ENCODE data around the gene TRPV5. TPM values are rescaled to one million over a fixed set of nuclear protein-coding genes. Genes with fewer than 3 reads are reported as not detected.

The TRPV5 gene
- total and polyA plus RNA-seq, 2 donors (not counting 3 experiments of a cell fraction or from before 2014, with no cell fraction given) = not detected

GRCh38 chr7:142894112-142894984 is 39.2 kb downstream of the TRPV5 start:
- no peaks in the 10 kb centered on the region for H3K79me2 ChIP-seq (ENCODE audit: control insufficient read depth, insufficient read depth, low read length)
- TF ChIP-seq CTCF (IDR thresholded peaks at IDR 0.05; ENCODE audit: extremely low read depth in 1 of 2, insufficient read depth in 1 of 2, low read depth in 1 of 2, low read length in 2 of 2) = no peak
- TF ChIP-seq POLR2A (IDR thresholded peaks at IDR 0.05; ENCODE audit: low read depth, low read length) = no peak
- H3K9me1 ChIP-seq (replicated peaks; ENCODE audit: control insufficient read depth, extremely low read depth, insufficient read depth, low read length) = no peaks in the 10 kb centered on the region
- no peaks in the 10 kb centered on the region for H3K9me3 ChIP-seq (replicated peaks; ENCODE audit: control insufficient read depth, insufficient read depth, low read length)
- ChIA-PET CTCF (interaction anchor here (1.0 to 1.4 kb wide), 4 partner anchors 9 to 321 kb away, joined by 3 to 10 read pairs (median 4); no protein-coding TSS in a partner anchor), POLR2A (no interaction called here)
- H2AFZ ChIP-seq (ENCODE audit: low read depth, low read length) = no peak overlapping the region
- DNase-seq (ENCODE audit: low read depth, low spot score) (no peak), FAIRE-seq (no peak)
- H3K4me2 ChIP-seq (ENCODE audit: insufficient read depth, low read length) = no peak overlapping the region
- no peak overlapping the region for H3K9ac ChIP-seq (replicated peaks; ENCODE audit: extremely low read depth, insufficient read depth, low read length)
- no peak overlapping the region for H3K27ac ChIP-seq (ENCODE audit: insufficient read depth, low read depth, low read length)
- BruUV-seq (replicated peaks) = no TSS peak
- H3K4me1 ChIP-seq (ENCODE audit: control insufficient read depth, extremely low read depth, insufficient read depth, low read length) = no peaks in the 10 kb centered on the region
- H3K4me3 ChIP-seq (replicated peaks in 1 of 3; ENCODE audit: insufficient read depth in 1 of 3, low read depth in 1 of 3, low read length in 3 of 3) = no peak overlapping the region
- no peaks in the 10 kb centered on the region for H4K20me1 ChIP-seq (replicated peaks; ENCODE audit: control insufficient read depth, extremely low read depth, insufficient read depth, low read length)
- intact Hi-C loops (cut with micrococcal nuclease) = no loop called here
- H3K36me3 ChIP-seq (ENCODE audit: control insufficient read depth in 2 of 2, extremely low read depth in 1 of 2, insufficient read depth in 2 of 2, low read length in 2 of 2) = no peaks in the 10 kb centered on the region
- dilution Hi-C loops (cut with MboI; ENCODE audit: extremely low pct_ligation_motif_present, low sequenced_read_pairs) = no loop called here
- H3K27me3 ChIP-seq (ENCODE audit: control insufficient read depth in 2 of 2, insufficient read depth in 2 of 2, low read length in 2 of 2) = peaks cover 0 to 2% of the 10 kb centered on the region in 2 experiments

GRCh38 chr7:142892951-142893350 is 40.6 kb downstream of the TRPV5 start:
- Histone ChIP-seq H3K27ac (ENCODE audit: insufficient read depth, low read depth, low read length) (no peak overlapping the region), H3K9me3 (replicated peaks; ENCODE audit: control insufficient read depth, insufficient read depth, low read length) (no peaks in the 10 kb centered on the region), H3K27me3 (ENCODE audit: control insufficient read depth in 2 of 2, insufficient read depth in 2 of 2, low read length in 2 of 2) (peaks cover 0 to 2% of the 10 kb centered on the region in 2 experiments), H3K4me1 (ENCODE audit: control insufficient read depth, extremely low read depth, insufficient read depth, low read length) (no peaks in the 10 kb centered on the region), H2AFZ (ENCODE audit: low read depth, low read length) (no peak overlapping the region), H3K36me3 (ENCODE audit: control insufficient read depth in 2 of 2, extremely low read depth in 1 of 2, insufficient read depth in 2 of 2, low read length in 2 of 2) (no peaks in the 10 kb centered on the region), H3K9me1 (replicated peaks; ENCODE audit: control insufficient read depth, extremely low read depth, insufficient read depth, low read length) (no peaks in the 10 kb centered on the region), H4K20me1 (replicated peaks; ENCODE audit: control insufficient read depth, extremely low read depth, insufficient read depth, low read length) (no peaks in the 10 kb centered on the region), H3K4me2 (ENCODE audit: insufficient read depth, low read length) (no peak overlapping the region), H3K9ac (replicated peaks; ENCODE audit: extremely low read depth, insufficient read depth, low read length) (no peak overlapping the region), H3K79me2 (ENCODE audit: control insufficient read depth, insufficient read depth, low read length) (no peaks in the 10 kb centered on the region), H3K4me3 (replicated peaks in 1 of 3; ENCODE audit: insufficient read depth in 1 of 3, low read depth in 1 of 3, low read length in 3 of 3) (no peak overlapping the region)
- ChIA-PET CTCF (interaction anchor here (1.2 kb wide), 1 partner anchor 12 kb away, joined by 4 read pairs; no protein-coding TSS in a partner anchor), POLR2A (no interaction called here)
- TF ChIP-seq JUN (IDR thresholded peaks at IDR 0.05; ENCODE audit: borderline replicate concordance, insufficient read depth, insufficient read length, low read depth) (no peak), MYC (IDR thresholded peaks at IDR 0.05; ENCODE audit: low read depth, low read length) (no peak), GATA2 (IDR thresholded peaks at IDR 0.05; ENCODE audit: insufficient read depth, insufficient read length, low read depth, low read length) (no peak), CTCF (IDR thresholded peaks at IDR 0.05; ENCODE audit: extremely low read depth in 1 of 2, insufficient read depth in 1 of 2, low read depth in 1 of 2, low read length in 2 of 2) (no peak), MAX (IDR thresholded peaks at IDR 0.05; ENCODE audit: insufficient read depth, insufficient read length) (no peak), POLR2A (IDR thresholded peaks at IDR 0.05; ENCODE audit: low read depth, low read length) (no peak), EZH2 (IDR thresholded peaks at IDR 0.05; ENCODE audit: borderline replicate concordance, low read depth, low read length, severe bottlenecking) (no peak), FOS (IDR thresholded peaks at IDR 0.05; ENCODE audit: borderline replicate concordance, insufficient read depth, low read length) (no peak), POLR2AphosphoS5 (IDR thresholded peaks at IDR 0.05; ENCODE audit: insufficient read depth, low read depth, low read length) (no peak)
- FAIRE-seq (no peak), DNase-seq (ENCODE audit: low read depth, low spot score) (no peak)
- intact Hi-C loops (cut with micrococcal nuclease) (no loop called here), dilution Hi-C loops (cut with MboI; ENCODE audit: extremely low pct_ligation_motif_present, low sequenced_read_pairs) (no loop called here)
- no TSS peak for BruUV-seq (replicated peaks)
